ENCODE measurements around the gene DPF3. TPM values are rescaled to one million over a fixed set of nuclear protein-coding genes. Genes with fewer than 3 reads are reported as not detected.

The DPF3 gene
- total and polyA plus RNA-seq, 7 experiments from 2014 or later: 0.07 to 5.5 (median 0.57) TPM; not detected in 1

DNA sequence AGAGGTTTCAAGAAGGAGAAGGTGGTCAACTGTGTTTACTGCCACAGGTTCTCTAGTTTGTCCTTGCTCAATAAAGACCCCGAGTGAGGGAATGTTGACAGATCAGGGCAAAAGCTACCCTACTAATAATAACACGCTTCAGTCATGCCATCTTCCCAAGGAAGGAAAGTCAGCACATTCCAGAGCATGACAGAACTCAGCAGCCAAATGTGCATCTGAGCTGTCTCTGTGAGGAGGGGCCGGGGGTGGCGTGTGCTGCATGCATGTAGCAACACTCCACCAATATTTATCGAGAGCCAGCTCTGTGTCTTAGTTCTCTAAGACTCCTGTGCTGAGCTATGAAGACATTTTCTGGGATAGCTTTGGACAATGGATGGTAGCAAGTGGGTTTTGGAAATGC is 260.4 kb downstream of the DPF3 start:
- H3K27me3 ChIP-seq (ENCODE audit: control insufficient read depth in 2 of 2, insufficient read depth in 2 of 2, low read length in 2 of 2): no peaks in the 10 kb centered on the region
- Mint-ChIP-seq H3K4me3 (no peak overlapping the region), H3K27me3 (peaks cover 0 to 48% (median 6%) of the 10 kb centered on the region in 5 donors), H3K36me3 (no peaks in the 10 kb centered on the region), H3K4me1 (no peaks in the 10 kb centered on the region), H3K27ac (no peak overlapping the region), H3K9me3 (peaks cover 0 to 3% (median 0%) of the 10 kb centered on the region in 11 donors)
- no peak overlapping the region for H3K27ac ChIP-seq (ENCODE audit: low read depth, low read length)
- intact Hi-C loops (cut with micrococcal nuclease): loop anchor here in 1 of 2 donors (10.0 kb wide), 1 partner anchor 151 kb away; no protein-coding TSS in a partner anchor
- H3K4me3 ChIP-seq (ENCODE audit: low read length): no peak overlapping the region
- ChIA-PET POLR2A (no interaction called here), CTCF (no interaction called here)
- H3K4me1 ChIP-seq (ENCODE audit: control insufficient read depth in 2 of 2, insufficient read depth in 2 of 2, low read length in 2 of 2): no peaks in the 10 kb centered on the region
- no peaks in the 10 kb centered on the region for H3K9me3 ChIP-seq (ENCODE audit: control insufficient read depth in 2 of 3, low read length in 3 of 3)
- no peak for ATAC-seq
- no peaks in the 10 kb centered on the region for H3K36me3 ChIP-seq (ENCODE audit: control insufficient read depth in 2 of 3, insufficient read depth in 3 of 3, low read length in 3 of 3)
- no peak for DNase-seq

DNA sequence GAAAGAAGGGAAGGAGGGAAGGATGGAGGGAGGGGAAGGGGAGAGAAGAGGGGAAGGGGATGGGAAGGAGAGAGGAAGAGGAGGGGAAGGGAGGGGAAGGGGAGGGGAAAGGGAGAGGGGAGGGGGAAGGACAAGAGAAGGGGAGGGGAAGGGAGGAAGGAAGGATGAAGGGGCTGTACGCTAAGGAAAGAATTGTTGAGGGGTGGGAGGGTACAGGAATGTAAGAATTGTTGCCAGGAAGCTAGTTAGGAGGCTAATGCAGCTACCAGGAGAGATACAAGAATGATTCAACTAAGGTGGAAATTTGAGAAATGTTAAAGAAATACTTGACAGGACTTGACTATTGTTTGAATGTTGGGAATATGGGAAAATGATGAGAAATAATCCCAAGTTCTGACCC is 261.2 kb downstream of the DPF3 start:
- intact Hi-C loops (cut with micrococcal nuclease): loop anchor here in 1 of 2 donors (10.0 kb wide), 1 partner anchor 152 kb away; no protein-coding TSS in a partner anchor
- Mint-ChIP-seq H3K9me3 (peaks cover 0 to 3% (median 0%) of the 10 kb centered on the region in 11 donors), H3K4me1 (no peaks in the 10 kb centered on the region), H3K4me3 (no peak overlapping the region), H3K36me3 (peaks cover 0 to under 1% (median 0%) of the 10 kb centered on the region in 5 donors), H3K27ac (no peak overlapping the region), H3K27me3 (peaks cover 3 to 53% (median 6%) of the 10 kb centered on the region in 5 donors)
- no peaks in the 10 kb centered on the region for H3K36me3 ChIP-seq (ENCODE audit: control insufficient read depth in 2 of 3, insufficient read depth in 3 of 3, low read length in 3 of 3)
- ATAC-seq: no peak
- H3K27me3 ChIP-seq (ENCODE audit: control insufficient read depth in 2 of 2, insufficient read depth in 2 of 2, low read length in 2 of 2): no peaks in the 10 kb centered on the region
- ChIA-PET CTCF (no interaction called here), POLR2A (no interaction called here)
- H3K4me3 ChIP-seq (ENCODE audit: low read length): no peak overlapping the region
- no peak for DNase-seq
- H3K9me3 ChIP-seq (ENCODE audit: control insufficient read depth in 2 of 3, low read length in 3 of 3): no peaks in the 10 kb centered on the region
- no peak overlapping the region for H3K27ac ChIP-seq (ENCODE audit: low read depth, low read length)
- H3K4me1 ChIP-seq (ENCODE audit: control insufficient read depth in 2 of 2, insufficient read depth in 2 of 2, low read length in 2 of 2): no peaks in the 10 kb centered on the region

DNA sequence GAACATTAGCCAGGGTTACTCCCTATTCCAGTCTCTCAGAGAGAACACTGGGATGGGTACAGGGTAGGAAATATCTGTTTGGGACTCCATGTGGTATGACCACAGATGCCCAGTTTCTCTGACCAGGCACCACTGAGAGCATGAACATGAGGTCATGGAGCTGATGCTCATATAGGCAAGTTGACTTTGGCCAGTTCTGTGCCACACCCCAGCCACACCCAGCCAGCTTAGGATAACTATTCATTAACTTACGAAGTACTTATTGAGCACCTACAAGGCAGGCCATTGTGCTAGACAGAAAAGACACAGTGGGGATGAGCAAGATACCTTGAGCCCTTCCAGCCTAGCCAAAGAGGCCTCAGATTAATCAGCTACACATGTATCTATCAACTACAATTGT is 262.5 kb downstream of the DPF3 start:
- ChIA-PET POLR2A (no interaction called here), CTCF (no interaction called here)
- no peaks in the 10 kb centered on the region for H3K9me3 ChIP-seq (ENCODE audit: control insufficient read depth in 2 of 3, low read length in 3 of 3)
- H3K9me3 Mint-ChIP-seq: peaks cover 0 to 13% (median 4%) of the 10 kb centered on the region in 11 donors
- H3K4me1 Mint-ChIP-seq: no peaks in the 10 kb centered on the region
- H3K27ac Mint-ChIP-seq: no peak overlapping the region
- no peak overlapping the region for H3K27ac ChIP-seq (ENCODE audit: low read depth, low read length)
- intact Hi-C loops (cut with micrococcal nuclease): loop anchor here in 1 of 2 donors (10.0 kb wide), 1 partner anchor 153 kb away; no protein-coding TSS in a partner anchor
- peaks cover 0 to 4% (median 0%) of the 10 kb centered on the region in 5 donors for H3K36me3 Mint-ChIP-seq
- no peaks in the 10 kb centered on the region for H3K4me1 ChIP-seq (ENCODE audit: control insufficient read depth in 2 of 2, insufficient read depth in 2 of 2, low read length in 2 of 2)
- no peak overlapping the region for H3K4me3 Mint-ChIP-seq
- ATAC-seq (no peak), DNase-seq (no peak)
- H3K36me3 ChIP-seq (ENCODE audit: control insufficient read depth in 2 of 3, insufficient read depth in 3 of 3, low read length in 3 of 3): no peaks in the 10 kb centered on the region
- no peak overlapping the region for H3K4me3 ChIP-seq (ENCODE audit: low read length)
- peaks cover 4 to 60% (median 17%) of the 10 kb centered on the region in 5 donors for H3K27me3 Mint-ChIP-seq
- no peaks in the 10 kb centered on the region for H3K27me3 ChIP-seq (ENCODE audit: control insufficient read depth in 2 of 2, insufficient read depth in 2 of 2, low read length in 2 of 2)

DNA sequence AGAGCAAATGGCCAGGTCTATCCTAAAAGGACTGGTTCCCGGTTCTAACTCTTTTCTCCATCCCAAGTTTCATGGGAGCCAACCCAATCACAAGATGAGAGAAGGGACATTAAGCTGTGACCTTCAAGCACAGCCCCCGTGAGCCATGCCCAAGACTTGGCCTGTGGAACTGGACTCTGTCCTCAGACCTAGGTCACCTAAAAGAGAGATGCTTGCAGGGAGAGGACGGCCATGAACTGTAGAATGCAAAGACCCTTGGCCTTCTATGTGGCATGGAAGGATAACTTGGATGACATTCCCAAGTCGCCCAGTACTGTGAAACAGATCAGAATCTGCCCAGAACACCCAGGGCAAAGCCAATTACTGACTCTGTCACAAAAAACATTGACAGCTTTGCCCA is 263.5 kb downstream of the DPF3 start:
- POLR2A ChIA-PET: no interaction called here
- H3K27ac Mint-ChIP-seq: no peak overlapping the region
- DNase-seq (peak in 1 of 9 donors; percentile 3), ATAC-seq (no peak)
- Histone ChIP-seq H3K9me3 (ENCODE audit: control insufficient read depth in 2 of 3, low read length in 3 of 3) (no peaks in the 10 kb centered on the region), H3K36me3 (ENCODE audit: control insufficient read depth in 2 of 3, insufficient read depth in 3 of 3, low read length in 3 of 3) (no peaks in the 10 kb centered on the region), H3K27ac (ENCODE audit: low read depth, low read length) (no peak overlapping the region), H3K4me1 (ENCODE audit: control insufficient read depth in 2 of 2, insufficient read depth in 2 of 2, low read length in 2 of 2) (no peaks in the 10 kb centered on the region), H3K4me3 (ENCODE audit: low read length) (no peak overlapping the region), H3K27me3 (ENCODE audit: control insufficient read depth in 2 of 2, insufficient read depth in 2 of 2, low read length in 2 of 2) (no peaks in the 10 kb centered on the region)
- peaks cover 4 to 57% (median 17%) of the 10 kb centered on the region in 5 donors for H3K27me3 Mint-ChIP-seq
- CTCF ChIA-PET: no interaction called here
- H3K9me3 Mint-ChIP-seq: peaks cover 0 to 13% (median 4%) of the 10 kb centered on the region in 11 donors
- intact Hi-C loops (cut with micrococcal nuclease): loop anchor here in 1 of 2 donors (10.0 kb wide), 1 partner anchor 154 kb away; no protein-coding TSS in a partner anchor
- H3K4me3 Mint-ChIP-seq: no peak overlapping the region
- H3K36me3 Mint-ChIP-seq: peaks cover 0 to 4% (median 0%) of the 10 kb centered on the region in 5 donors
- no peaks in the 10 kb centered on the region for H3K4me1 Mint-ChIP-seq

DNA sequence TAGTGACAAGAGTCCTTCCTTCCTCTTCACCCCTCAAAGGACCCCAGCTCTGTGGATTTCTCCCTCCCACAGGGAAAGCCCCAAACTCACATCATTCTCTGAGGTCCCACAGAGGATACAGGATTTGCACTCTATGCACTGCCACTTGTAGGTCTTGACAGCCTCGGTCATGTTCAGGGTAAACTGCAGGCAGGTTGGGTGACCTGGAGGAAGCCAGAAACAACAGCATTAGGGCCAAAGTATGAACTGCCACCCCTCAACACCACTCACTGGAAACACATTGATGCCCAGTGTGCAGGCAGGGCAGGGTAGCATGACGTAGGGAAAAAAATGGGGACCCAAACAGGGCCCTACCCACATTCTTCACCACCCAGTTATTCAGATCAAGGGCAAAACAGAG is 264.4 kb downstream of the DPF3 start:
- Mint-ChIP-seq H3K27ac (no peak overlapping the region), H3K36me3 (peaks cover 0 to 4% (median 0%) of the 10 kb centered on the region in 5 donors), H3K4me1 (no peaks in the 10 kb centered on the region), H3K27me3 (peaks cover 4 to 53% (median 17%) of the 10 kb centered on the region in 5 donors), H3K4me3 (no peak overlapping the region), H3K9me3 (peaks cover 0 to 13% (median 4%) of the 10 kb centered on the region in 11 donors)
- no peaks in the 10 kb centered on the region for H3K36me3 ChIP-seq (ENCODE audit: control insufficient read depth in 2 of 3, insufficient read depth in 3 of 3, low read length in 3 of 3)
- DNase-seq (peak in 1 of 9 donors; percentile 8), ATAC-seq (no peak)
- peaks cover 0 to 4% of the 10 kb centered on the region in 2 donors for H3K27me3 ChIP-seq (ENCODE audit: control insufficient read depth in 2 of 2, insufficient read depth in 2 of 2, low read length in 2 of 2)
- H3K4me3 ChIP-seq (ENCODE audit: low read length): no peak overlapping the region
- no peaks in the 10 kb centered on the region for H3K9me3 ChIP-seq (ENCODE audit: control insufficient read depth in 2 of 3, low read length in 3 of 3)
- ChIA-PET POLR2A (no interaction called here), CTCF (no interaction called here)
- intact Hi-C loops (cut with micrococcal nuclease): no loop called here
- H3K4me1 ChIP-seq (ENCODE audit: control insufficient read depth in 2 of 2, insufficient read depth in 2 of 2, low read length in 2 of 2): no peaks in the 10 kb centered on the region
- no peak overlapping the region for H3K27ac ChIP-seq (ENCODE audit: low read depth, low read length)

DNA sequence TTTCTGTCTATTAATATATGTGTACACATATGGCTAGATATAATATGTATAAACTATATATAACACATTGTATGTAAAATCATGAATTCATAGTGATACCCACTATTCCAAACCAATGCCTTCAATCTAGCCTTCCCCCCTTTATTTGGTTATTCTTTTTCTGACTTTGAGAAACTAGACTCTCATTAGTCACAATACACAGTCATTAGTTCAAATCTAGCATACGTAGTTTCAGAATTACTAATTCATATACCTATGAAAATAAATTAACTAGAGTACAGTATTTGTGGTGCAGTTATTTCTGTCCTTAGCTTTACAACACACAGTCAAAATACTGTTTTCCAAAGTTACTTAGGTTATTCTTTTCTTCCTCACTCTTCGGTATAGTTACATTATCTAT is 268.2 kb downstream of the DPF3 start:
- H3K9me3 ChIP-seq (ENCODE audit: control insufficient read depth in 2 of 3, low read length in 3 of 3): no peaks in the 10 kb centered on the region
- H3K27me3 Mint-ChIP-seq: peaks cover 5 to 45% (median 14%) of the 10 kb centered on the region in 5 donors
- no peak for ATAC-seq

More for the DNA sequence above, 268.2 kb downstream of the DPF3 start:
- peaks cover 0 to 2% (median 0%) of the 10 kb centered on the region in 7 donors for H3K4me1 Mint-ChIP-seq
- Histone ChIP-seq H3K4me3 (ENCODE audit: low read length) (no peak overlapping the region), H3K27ac (ENCODE audit: low read depth, low read length) (no peak overlapping the region), H3K36me3 (ENCODE audit: control insufficient read depth in 2 of 3, insufficient read depth in 3 of 3, low read length in 3 of 3) (no peaks in the 10 kb centered on the region), H3K4me1 (ENCODE audit: control insufficient read depth in 2 of 2, insufficient read depth in 2 of 2, low read length in 2 of 2) (no peaks in the 10 kb centered on the region), H3K27me3 (ENCODE audit: control insufficient read depth in 2 of 2, insufficient read depth in 2 of 2, low read length in 2 of 2) (peaks cover 0 to 4% of the 10 kb centered on the region in 2 donors)
- H3K4me3 Mint-ChIP-seq: no peak overlapping the region
- intact Hi-C loops (cut with micrococcal nuclease): no loop called here
- peaks cover 0 to 22% (median 4%) of the 10 kb centered on the region in 11 donors for H3K9me3 Mint-ChIP-seq
- peaks cover 0 to 4% (median 0%) of the 10 kb centered on the region in 5 donors for H3K36me3 Mint-ChIP-seq
- POLR2A ChIA-PET: no interaction called here
- CTCF ChIA-PET: no interaction called here
- DNase-seq: no peak
- no peak overlapping the region for H3K27ac Mint-ChIP-seq

Measured in naive thymus-derived CD4-positive, alpha-beta T cell (primary cell).